ENCODE measurements around the gene PAPPA.
A peak's percentile ranks its signal among the peaks of the same experiment; 100 is the strongest.

PAPPA gene

DNA sequence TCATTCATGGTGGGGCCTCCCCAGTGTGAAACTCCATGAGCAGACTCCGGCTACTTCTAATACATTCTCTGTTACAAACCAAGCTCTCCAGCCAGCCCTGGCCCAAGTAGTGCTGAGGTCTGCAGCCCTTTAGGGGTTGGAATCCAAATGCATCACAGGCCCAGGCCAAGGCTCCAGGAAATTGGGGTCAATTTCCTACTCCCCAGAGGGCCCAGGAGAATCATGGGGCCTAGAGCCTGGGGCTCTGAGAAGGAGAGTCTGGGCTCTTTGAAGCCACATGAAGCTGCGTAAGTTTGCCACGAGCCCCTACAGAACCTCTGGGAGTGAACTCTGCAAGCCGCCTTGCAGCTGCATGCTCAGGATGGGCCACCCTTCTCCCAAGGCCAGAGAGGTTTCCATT, 206.4 kb downstream of the PAPPA start:
- DNase-seq, result no peak

- no peak for DNase-seq
These were observed 207.4 kb downstream of the PAPPA start for GRCh38 chr9:116360989-116361388.

DNA sequence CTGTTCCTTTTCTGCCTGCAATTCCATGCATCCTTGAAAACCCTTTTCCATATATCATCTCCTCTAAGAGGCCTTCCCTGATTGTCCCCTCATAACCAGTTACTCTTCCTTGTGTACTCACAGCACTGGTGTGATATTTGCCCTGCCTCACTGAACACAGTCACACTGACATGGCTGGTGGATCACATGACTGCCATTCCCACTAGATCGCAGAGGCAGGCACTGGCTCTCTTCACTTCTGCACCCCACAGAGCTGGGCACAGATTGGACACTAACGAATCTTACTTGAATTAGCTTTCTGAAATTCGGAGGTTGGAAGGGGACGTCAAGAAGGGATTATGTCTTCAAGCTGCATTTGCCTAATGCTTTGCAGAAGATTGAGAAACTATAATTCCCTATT, 208.0 kb downstream of the PAPPA start:
- no peak for DNase-seq

DNA sequence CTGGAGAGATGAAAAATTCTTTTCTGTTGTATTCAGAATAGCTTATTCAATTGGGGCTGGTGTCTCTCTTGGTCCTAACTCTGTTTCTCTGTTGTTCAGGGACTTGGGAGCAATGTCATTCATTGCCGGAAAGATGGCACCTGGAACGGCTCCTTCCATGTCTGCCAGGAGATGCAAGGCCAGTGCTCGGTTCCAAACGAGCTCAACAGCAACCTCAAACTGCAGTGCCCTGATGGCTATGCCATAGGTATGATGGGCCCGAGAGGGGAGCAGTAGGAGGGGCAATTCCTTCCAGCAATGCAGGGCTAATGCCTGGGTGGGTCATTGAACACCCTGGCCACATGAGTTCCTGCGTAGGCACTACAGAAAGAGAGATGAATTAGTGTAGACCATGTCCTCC, 208.9 kb downstream of the PAPPA start:
- no peak for DNase-seq

- peak; percentile 40 for DNase-seq
These were observed 211.5 kb downstream of the PAPPA start for GRCh38 chr9:116365056-116365471.

- no peak for DNase-seq
These were observed 212.7 kb downstream of the PAPPA start for GRCh38 chr9:116366241-116366640.

DNA sequence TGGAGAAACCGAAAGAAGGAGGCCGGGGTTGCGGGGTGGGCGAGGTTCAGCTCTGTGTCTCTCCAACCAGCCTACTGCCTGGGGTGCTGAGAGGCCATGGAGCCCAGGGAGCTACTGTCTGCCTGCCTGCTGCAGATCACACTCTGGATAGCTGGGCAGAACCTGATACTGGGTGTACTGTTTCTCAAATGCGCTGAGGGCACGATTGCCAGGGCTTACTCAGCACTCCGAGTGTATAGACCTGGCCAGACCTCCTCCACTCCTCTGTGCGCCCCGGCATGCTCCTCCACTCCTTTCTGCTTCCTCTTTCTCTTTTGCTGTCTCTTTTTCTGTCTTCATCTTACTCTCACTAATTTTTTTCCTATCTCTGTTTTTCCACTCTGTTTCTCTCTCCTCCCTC, 215.1 kb downstream of the PAPPA start:
- DNase-seq, result no peak

DNA sequence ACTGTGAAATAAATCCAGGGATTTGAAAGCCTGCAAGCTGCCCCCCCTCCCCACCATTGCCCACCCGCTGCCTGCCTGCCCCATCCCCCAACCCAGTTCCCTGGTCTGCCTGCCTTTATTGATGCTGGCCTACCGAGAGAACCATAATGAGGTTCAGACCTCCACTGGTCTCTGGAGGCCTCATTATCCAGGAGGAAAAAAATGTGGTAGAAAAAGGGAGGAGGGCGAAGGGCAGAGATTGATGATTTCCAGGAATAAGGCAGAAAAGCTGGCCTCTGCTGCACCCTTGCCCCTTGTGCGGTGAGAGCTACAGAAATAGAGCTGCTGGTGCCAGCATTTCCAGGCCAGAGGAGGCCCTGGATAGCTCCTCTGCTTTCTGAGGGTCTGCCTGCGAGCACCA, 216.1 kb downstream of the PAPPA start:
- peak; percentile 60 for DNase-seq

DNA sequence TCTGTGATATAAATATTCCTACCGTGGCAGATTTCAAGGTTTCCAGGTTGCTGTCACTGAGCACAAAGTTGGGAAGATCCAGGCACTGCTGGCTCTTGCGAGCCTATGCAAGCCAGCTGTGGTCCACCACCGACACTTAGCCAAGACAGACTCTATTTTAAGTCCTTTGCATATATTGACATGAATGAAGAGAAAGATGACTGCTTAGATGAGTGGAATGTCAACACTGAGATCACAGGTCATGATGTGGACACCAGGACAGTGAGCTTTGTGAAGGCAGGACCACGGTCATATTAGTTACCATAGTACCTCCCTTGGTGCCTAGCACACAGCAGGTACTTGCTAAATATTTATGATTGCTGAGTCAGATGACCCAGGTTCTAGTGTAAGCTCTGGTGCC, 217.0 kb downstream of the PAPPA start:
- no peak for DNase-seq

GRCh38 chr9:116372081-116372673, 218.6 kb downstream of the PAPPA start:
- no peak for DNase-seq

DNA sequence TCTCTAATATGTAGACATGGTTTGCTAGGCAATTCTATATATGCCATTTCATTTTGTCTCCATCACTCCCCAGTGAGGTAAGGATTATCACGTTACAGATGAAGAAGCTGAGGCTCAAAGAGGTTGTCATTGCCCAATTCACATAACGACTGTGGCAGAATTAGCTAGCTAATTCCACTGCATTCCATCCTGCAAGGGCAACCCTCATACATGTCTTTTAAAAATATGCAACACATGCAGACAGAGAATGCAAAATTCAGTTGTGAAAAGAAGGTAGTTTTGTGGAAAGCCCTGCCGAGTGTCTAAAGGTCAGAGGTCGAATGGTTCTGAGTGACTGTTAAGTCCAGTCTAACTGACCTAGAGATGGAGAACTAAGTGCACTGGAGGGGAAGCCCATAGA, 219.2 kb downstream of the PAPPA start:
- no peak for DNase-seq

DNA sequence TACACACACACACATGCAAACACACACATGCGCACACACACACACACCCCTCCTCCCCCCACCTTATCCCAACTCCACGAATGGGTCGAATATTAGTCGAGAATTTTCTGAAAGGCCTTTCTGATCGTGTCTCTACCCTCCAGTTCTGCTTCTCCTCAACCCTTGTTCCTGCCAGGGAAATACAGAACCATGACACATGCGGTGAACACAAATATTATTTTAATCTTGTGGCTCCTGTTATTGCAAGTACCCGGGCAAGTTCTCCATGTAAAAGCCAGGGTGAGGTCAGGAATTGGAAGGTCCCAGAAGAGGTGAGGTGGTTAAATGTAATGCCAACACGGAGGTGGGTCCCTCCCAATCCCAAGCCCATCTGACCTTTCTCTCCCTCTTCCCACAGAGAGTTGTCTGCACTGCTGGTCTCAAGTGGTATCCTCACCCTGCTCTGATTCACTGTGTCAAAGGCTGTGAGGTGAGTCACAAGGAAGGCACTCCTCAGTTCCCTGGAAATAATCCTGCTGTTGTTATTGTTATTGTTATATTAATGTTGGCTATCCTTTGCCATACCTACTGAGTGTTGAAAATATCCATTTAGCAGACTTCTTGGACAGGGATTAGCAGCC, 223.7 kb downstream of the PAPPA start:
- no peak for DNase-seq

- no peak for DNase-seq
These were observed 225.3 kb downstream of the PAPPA start for GRCh38 chr9:116378873-116379272.

DNA sequence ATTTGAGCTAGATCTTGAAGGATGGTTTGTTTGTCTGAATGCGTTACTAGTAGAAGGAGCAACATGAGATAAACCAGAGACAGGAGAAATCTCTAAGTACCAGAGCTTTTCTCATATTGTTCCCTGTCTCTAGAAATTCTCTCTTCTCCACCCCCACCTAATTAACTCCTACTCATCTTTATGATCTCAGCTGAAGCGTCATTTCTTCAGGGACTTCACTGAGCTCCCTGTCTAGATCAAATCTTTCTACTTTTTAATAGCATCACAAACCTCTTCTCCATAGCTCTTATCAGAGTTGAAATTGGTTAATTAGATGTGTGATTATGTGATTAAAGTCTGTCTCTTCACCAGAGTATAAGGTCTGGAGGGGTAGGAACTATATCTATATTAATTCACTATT, 226.2 kb downstream of the PAPPA start:
- no peak for DNase-seq

DNA sequence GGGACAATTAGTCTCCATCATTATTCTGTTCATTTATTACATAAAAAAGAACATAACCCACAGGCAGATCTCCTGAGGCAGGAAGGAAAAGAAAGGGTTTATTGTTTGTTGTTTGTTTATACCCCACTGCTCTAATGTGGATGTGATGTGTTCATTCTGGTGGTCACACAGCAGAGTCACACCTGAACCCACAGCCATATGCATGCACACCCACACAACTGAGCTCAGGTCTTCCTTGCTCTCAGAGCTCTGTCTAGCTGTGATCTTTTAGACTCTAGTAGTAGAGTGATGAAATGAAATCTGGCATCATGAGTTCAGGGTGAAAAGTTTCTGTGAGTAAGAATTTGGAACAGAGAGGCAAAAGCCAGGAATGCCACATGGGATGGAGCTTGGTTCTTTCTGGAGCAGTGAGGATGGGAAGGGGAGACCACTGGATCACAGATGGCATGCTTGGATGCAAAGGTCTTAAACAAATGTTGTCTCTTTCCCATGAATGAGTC, 227.0 kb downstream of the PAPPA start:
- DNase-seq, result no peak

DNA sequence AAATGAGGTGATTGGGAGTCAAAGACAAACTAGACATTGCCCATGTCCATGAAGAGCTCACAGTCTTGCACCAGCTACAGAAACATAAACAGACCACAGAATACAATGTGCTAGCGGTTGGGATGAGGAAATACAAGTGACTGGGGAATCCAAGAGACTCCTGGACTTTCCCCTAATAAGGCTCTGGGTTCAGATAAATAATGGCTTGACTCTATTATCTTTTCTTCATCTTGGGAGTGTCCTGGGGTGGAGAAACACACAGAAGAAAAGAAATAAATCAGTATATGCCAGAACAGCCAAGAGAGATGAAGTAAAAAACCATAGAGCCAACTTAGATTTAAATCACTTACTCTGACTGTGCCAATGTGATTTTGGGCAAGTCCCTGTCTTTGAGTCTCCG, 227.8 kb downstream of the PAPPA start:
- no peak for DNase-seq

GRCh38 chr9:116382053-116382452, 228.5 kb downstream of the PAPPA start:
- no peak for DNase-seq

DNA sequence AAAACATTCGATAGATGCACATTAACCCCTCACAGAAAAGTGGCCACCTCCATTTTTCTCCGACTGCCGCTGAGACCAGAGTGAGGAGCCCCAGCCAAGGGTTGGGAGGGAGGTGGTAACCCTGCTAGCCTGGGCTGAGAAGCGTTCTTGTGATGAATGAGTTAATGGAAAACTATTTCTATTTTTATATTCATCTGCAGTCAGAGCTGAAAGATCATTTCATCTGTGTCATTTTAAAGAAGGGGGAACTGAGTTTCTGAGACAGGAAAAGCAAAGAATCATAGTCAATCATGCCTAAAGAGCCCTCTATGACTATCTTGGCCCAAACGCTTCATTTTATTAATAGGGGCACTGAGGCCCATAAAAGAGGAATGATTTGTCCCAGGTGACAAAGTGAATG, 229.5 kb downstream of the PAPPA start:
- no peak for DNase-seq

DNA sequence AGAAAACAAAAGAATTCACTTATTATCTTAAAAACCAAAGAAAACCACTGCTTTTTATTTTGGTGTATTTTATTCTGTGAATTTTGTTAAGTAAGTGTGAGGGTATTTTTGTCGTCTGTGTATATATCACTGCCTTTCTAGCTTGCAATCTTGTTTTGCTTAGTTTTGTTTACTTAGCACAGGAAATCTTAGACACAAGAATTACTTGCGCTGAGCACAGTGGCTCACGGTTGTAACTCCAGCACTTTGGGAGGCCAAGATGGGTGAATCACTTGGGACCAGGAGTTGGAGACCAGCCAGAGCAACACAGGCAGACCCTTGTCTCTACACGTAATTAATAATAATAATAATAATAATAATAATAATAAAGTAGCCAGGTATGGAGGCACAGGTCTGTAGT, 230.3 kb downstream of the PAPPA start:
- no peak for DNase-seq

GRCh38 chr9:116387934-116388698, 234.5 kb downstream of the PAPPA start:
- DNase-seq, result no peak

GRCh38 chr9:116389541-116390302, 236.1 kb downstream of the PAPPA start:
- DNase-seq, result no peak

- no peak for DNase-seq
These were observed 237.0 kb downstream of the PAPPA start for GRCh38 chr9:116390303-116391228.
